Activated CD8-positive, alpha-beta memory T cell treated with anti-CD3 and anti-CD28 coated beads, Interleukin-2, amount 10 ng/mL, durations not matched to agents 7 days and 5 days (primary cell): ENCODE results near the gene PIK3IP1. TPM values are rescaled to one million over a fixed set of nuclear protein-coding genes. Genes with fewer than 3 reads are reported as not detected.
"Not testable (repeated sequence)": the region's sequence is repeated elsewhere in the genome, so short reads cannot be mapped to it uniquely, and the experiment has no call there.

Experiments used
- ATAC-seq: fragments of 150-1000 bp; cut with Tn5 transposase; one replicate; pipeline ENCODE4 v1.10.0; 2021; ENCODE audit warnings: moderate library complexity
- CTCF ChIA-PET: fragments of 350-600 bp; sonication (Branson Sonifier 250); formaldehyde crosslinking; loops from one replicate; lab custom pipeline; 2021; ENCODE audit warnings: antibody characterized with exemption; lab: Charles Lee
- DNase-seq: peaks from one replicate; pipeline ENCODE4 v3.0.0-alpha.2; 2020
- H3K27ac Mint-ChIP-seq: one replicate; pipeline ENCODE4 v1.8.0; 2021; ENCODE audit warnings: mild to moderate bottlenecking, mixed read lengths
- H3K27me3 Mint-ChIP-seq: one replicate; pipeline ENCODE4 v1.8.0; 2021; ENCODE audit warnings: mixed read lengths
- H3K36me3 Mint-ChIP-seq: one replicate; pipeline ENCODE4 v1.8.0; 2021; ENCODE audit warnings: mild to moderate bottlenecking, mixed read lengths
- H3K4me1 Mint-ChIP-seq: one replicate; pipeline ENCODE4 v1.8.0; 2021; ENCODE audit warnings: mixed read lengths
- H3K4me3 Mint-ChIP-seq: one replicate; pipeline ENCODE4 v1.8.0; 2021; ENCODE audit warnings: mild to moderate bottlenecking, moderate library complexity, mixed read lengths
- H3K9me3 Mint-ChIP-seq: one replicate; pipeline ENCODE4 v1.8.0; 2022; ENCODE audit warnings: low read depth, mixed read lengths
- total RNA-seq, 2 experiments: library from RNA; stranded (reverse); gene quantifications; one replicate each; pipeline ENCODE4 v1.2.3, GENCODE V29; 2021

The PIK3IP1 gene
- total RNA-seq, 2 experiments from 2014 or later: 11.0 to 15.7 TPM

DNA sequence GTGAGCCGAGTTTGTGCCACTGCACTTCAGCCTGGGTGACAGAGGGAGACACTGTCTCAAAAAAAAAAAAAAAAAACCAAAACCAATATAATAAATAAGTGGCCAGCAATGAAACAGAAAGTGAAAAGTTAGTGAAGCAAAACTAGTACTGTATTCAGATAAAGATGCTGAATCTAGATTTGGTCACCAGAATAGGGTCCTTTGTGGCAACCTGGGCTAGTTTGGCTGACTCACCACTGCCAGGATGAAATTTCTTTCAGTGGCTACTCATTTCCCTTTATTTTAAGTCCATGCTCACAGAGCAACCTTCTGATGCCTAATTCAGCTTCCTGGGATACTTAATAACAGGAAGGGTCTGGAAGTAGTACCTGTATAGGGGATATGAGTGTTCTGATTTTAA is 54.2 kb downstream of the PIK3IP1 start:
- CTCF ChIA-PET: interaction anchor here (0.6 to 0.7 kb wide), 2 partner anchors 49 to 1369 kb away, joined by 3 read pairs; no protein-coding TSS in a partner anchor
- Mint-ChIP-seq H3K4me3 (no peak overlapping the region), H3K27me3 (no peaks in the 10 kb centered on the region), H3K9me3 (no peaks in the 10 kb centered on the region), H3K36me3 (peaks cover 15% of the 10 kb centered on the region), H3K4me1 (peaks cover 26% of the 10 kb centered on the region), H3K27ac (no peak overlapping the region)
- ATAC-seq (peak; percentile 36), DNase-seq (no peak)

DNA sequence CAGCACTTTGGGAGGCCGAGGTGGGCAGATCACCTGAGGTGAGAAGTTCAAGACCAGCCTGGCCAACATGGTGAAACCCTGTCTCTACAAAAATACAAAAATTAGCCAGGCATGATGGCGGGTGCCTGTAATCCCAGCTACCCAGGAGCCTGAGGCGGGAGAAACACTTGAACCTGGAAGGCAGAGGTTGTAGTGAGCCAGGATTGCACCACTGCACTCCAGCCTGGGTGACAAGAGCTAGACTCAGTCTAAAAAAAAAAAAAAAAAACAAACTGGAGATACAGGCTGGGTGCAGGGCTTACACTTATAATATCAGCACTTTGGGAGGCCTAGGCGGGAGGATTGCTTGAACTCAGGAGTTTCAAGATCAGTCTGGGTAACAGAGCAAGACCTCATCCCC is 56.2 kb downstream of the PIK3IP1 start:
- not testable (repeated sequence) for H3K9me3 Mint-ChIP-seq, DNase-seq, H3K27ac Mint-ChIP-seq, H3K4me3 Mint-ChIP-seq, H3K27me3 Mint-ChIP-seq, ATAC-seq
- H3K4me1 Mint-ChIP-seq: peaks cover 34% of the 10 kb centered on the region
- H3K36me3 Mint-ChIP-seq: peaks cover 15% of the 10 kb centered on the region
- CTCF ChIA-PET: interaction anchor here (0.7 to 1.1 kb wide), 4 partner anchors 17 to 129 kb away, joined by 3 to 5 read pairs (median 4); partner anchors contain the start of gene SELENOM

DNA sequence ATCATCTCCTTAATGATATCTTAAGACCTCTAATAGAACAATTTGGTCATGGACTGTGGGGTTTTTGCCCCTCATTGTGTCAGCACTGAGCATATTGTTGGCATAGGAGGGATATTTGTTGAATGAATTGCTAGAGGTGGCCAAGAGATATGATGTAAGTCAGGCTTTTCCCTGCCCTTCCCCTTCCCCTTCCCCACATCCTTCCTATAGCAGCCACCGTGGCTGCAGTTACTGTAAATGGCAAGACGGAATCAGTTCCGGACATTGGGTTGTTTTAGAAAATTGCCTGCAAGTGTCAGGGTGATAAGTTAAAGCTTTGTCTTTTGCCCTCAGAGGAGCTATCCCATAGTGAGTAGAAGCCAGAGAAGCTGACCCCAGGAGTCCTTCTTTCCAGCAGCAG is 57.2 kb downstream of the PIK3IP1 start:
- no peak for ATAC-seq
- Mint-ChIP-seq H3K27me3 (no peaks in the 10 kb centered on the region), H3K4me1 (peaks cover 43% of the 10 kb centered on the region), H3K36me3 (peaks cover 12% of the 10 kb centered on the region), H3K9me3 (no peaks in the 10 kb centered on the region), H3K27ac (no peak overlapping the region), H3K4me3 (no peak overlapping the region)
- CTCF ChIA-PET: interaction anchor here (1.1 to 5.3 kb wide), 2 partner anchors 23 to 128 kb away, joined by 4 to 30 read pairs; partner anchors contain the start of genes LIMK2 and SELENOM
- DNase-seq: no peak

DNA sequence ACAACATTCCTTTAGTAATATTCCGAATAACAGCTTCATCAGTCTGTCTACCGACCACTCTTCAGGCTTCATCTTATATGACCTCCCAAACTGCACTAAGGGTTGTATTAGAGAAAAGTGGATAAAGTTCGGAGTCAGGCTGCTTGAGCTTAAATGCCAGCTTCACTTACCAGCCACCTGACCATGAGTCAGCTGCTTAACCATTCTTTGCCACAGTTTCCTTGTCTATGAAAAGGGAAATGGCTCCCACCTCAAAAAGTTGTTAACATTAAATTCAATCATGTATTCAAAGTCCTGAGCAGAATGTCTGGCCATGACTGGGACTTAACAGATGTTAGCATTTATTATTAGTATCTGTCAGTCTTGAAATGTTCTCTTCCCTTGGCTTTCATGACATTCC is 59.3 kb downstream of the PIK3IP1 start:
- no peaks in the 10 kb centered on the region for H3K9me3 Mint-ChIP-seq
- H3K27ac Mint-ChIP-seq: no peak overlapping the region
- no peak overlapping the region for H3K4me3 Mint-ChIP-seq
- peaks cover 49% of the 10 kb centered on the region for H3K4me1 Mint-ChIP-seq
- peaks cover 10% of the 10 kb centered on the region for H3K36me3 Mint-ChIP-seq
- H3K27me3 Mint-ChIP-seq: no peaks in the 10 kb centered on the region
- ATAC-seq (no peak), DNase-seq (no peak)
- CTCF ChIA-PET: interaction anchor here (1.2 to 5.3 kb wide), 4 partner anchors 21 to 125 kb away, joined by 3 to 30 read pairs (median 5); partner anchors contain the start of genes LIMK2 and SELENOM

Other genes starting within 250 kb of the PIK3IP1 start
- 10 to 100 TPM; 35.6 to 51.2 TPM for gene SMTN, start 211.2 kb downstream of the PIK3IP1 start, total RNA-seq
- gene SELENOM, start 184.9 kb downstream of the PIK3IP1 start, total RNA-seq: 1 to 10 TPM in 1 of 2 experiments, under 1 TPM in 1; 0.49 to 1.5 TPM
- gene INPP5J, start 169.5 kb downstream of the PIK3IP1 start, total RNA-seq: under 1 TPM in 1 of 2 experiments, not detected in 1; 0.14 TPM
- not detected for gene PLA2G3, start 152.0 kb downstream of the PIK3IP1 start, total RNA-seq
- gene RNF185, start 132.3 kb downstream of the PIK3IP1 start, total RNA-seq: 10 to 100 TPM; 15.8 to 20.7 TPM
- gene LIMK2, start 80.2 kb downstream of the PIK3IP1 start, total RNA-seq: 10 to 100 TPM; 32.2 to 47.3 TPM
- 10 to 100 TPM; 27.4 to 28.2 TPM for gene PATZ1, start 53.9 kb upstream of the PIK3IP1 start, total RNA-seq
- gene DRG1, start 107.1 kb upstream of the PIK3IP1 start, total RNA-seq: 10 to 100 TPM; 87.0 to 97.0 TPM
- gene EIF4ENIF1, start 197.4 kb upstream of the PIK3IP1 start, total RNA-seq: 10 to 100 TPM; 39.1 to 50.4 TPM
- gene SFI1, start 204.0 kb upstream of the PIK3IP1 start, total RNA-seq: 100 to 1,000 TPM; 150 to 192 TPM